NOMO-1 treated with DMSO at 0.1 percent for 48 hours (cell line): Measurements from ENCODE around the gene AP2A2.

ENCODE experiments used
- DNase-seq: peaks from one replicate; lab custom pipeline; 2025; ENCODE audit not compliant: unreplicated experiment; lab: John Stamatoyannopoulos, UW

Gene AP2A2

GRCh38 chr11:1026641-1027482, 101.2 kb downstream of the AP2A2 start:
- DNase-seq = no peak

DNA sequence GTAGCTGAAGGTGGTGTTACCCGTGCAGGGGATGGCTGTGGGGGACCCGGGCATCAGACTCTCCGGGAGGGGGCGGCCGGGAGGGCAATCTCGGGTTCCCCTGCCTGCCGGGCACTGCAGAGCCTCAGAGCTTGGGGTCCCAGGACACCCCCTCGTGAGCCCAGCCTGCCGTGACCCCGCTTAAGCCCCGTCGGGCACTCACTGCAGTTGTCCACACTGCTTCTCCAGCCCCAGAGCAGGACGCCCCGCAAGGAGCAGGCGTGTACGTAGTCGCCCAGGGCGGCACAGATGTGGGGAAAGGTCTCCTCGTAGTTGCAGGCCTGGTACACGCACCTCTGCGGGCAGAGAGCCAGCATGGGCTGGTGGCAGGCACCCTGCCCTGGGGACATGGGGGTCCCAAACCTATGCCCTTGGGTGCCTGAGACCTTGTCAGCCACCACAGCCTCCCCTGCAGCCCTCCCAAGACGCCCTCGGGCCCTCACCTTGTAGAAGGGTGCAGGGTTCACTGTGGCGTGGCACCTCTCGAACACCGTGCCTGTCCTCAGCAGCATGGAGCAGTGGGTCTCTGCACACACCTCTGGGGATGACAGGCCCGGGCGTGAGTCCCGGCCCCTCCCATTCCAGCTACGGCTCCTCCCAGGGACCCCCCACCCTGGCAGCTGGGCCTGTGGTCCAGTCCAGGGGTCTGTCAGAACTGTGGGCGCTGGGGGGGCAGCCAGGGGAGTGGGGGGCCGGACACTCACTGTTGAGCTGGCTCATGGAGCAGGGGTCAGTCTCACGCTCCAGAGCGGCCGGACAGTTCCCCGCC, 102.0 kb downstream of the AP2A2 start:
- DNase-seq = no peak

- no peak for DNase-seq
Observed at GRCh38 chr11:1028291-1028540, 102.5 kb downstream of the AP2A2 start.

GRCh38 chr11:1028616-1029015, 102.9 kb downstream of the AP2A2 start:
- no peak for DNase-seq

- DNase-seq = no peak
Observed at GRCh38 chr11:1029051-1029450, 103.4 kb downstream of the AP2A2 start.

DNA sequence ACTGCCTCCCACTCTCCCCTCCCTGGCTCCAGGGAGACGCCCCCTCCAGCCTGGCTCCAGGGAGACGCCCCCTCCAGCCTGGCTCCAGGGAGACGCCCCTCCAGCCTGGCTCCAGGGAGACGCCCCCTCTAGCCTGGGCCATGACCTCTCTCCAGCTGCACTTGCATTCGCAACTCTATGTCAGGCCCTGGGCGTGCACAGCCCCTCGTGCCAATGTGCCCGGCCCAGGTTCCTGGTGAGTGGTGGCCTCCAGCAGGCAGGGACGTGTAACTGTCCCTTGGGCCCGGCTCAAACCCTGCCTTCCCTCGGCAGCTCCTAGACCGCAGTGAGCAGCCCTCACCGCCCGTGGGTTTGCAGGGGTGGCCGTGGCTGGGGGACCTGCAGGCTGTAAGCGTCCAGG, 104.0 kb downstream of the AP2A2 start:
- no peak for DNase-seq

DNA sequence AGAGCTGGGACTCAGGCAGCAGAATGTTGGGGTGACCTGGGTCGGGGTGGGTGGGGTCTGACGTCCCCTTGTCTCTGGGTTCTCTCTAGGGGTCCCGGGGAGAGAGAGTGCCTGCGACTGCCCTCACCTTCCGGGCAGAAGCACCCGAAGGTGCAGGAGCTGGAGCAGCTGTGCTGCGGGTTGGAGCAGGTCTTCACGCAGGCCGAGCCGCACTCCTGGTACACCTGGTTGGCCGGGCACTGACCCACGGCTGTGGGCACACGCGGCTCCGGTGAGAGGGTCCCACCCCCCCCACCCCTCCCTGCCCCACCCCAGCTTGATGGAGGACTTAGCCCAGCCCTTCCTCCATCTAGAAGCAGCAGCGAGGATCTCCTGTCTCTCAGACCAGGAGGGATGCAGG, 104.4 kb downstream of the AP2A2 start:
- no peak for DNase-seq

GRCh38 chr11:1030556-1030955, 104.9 kb downstream of the AP2A2 start:
- DNase-seq = no peak

GRCh38 chr11:1031121-1031899, 105.6 kb downstream of the AP2A2 start:
- DNase-seq = no peak

DNA sequence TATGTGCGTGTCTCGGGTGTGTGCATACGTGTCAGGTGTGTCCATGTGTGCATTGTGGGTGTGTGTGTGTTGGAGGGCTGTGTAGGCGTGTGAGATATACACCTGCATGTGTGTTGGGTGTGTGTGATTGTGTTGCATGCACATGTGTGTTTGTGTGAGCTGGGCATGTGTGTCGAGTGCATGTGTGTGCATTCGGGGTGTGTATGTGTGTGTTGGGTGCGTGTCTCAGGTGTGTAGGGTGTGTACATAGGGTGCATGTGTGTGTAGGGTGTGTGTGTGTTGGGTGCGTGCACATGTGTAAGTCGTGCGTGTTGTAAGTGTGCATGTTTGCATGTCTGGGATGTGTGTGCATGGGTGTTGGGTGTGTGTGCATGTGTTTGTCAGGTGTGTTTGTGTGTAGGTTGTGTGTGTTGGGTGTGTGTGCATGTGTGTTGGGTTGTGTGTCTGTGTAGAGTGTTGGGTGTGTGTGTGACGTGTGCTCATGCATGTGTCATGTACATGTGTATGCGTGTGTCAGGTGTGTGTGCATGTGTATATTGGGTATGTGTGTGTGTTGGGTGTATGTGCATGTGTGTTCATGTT, 106.7 kb downstream of the AP2A2 start:
- no peak for DNase-seq

DNA sequence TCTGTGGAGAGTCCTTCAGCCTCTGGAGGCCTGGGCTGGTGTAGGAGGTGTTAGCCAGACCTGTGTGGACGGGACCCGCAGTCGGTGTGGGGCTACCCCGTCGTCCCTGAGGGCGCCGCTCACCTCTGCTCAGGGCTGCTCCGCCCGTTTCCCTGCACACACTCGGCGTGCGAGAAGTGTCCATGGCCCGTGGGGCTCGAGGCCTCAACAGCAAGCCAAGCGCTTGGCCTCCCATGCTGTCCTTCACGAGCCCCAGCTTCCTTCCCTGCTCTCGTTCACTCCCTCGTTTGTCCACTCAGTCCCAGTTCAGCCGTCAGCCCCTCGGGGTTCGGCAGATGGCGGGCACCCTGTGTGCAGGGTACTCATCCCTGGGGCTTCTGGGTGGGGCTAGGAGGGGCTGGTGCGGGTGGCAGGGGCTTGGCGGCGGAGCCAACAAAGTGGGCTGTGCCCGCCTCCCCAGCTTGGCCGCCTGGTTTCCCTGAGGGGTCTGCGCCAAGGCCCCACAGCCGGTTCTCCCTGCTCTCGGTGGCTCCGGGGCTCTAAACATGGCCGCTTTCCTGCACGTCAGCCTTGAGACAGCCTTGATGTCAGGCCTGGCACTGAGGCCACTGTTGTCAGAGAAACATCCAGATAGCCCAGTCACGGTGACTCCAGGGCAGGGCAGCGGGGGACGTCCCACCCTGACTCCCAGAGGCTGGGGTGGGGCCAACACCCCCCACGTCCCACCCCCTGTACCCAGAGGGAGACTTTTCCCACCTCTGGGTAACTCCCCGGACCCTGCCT, 107.5 kb downstream of the AP2A2 start:
- DNase-seq = no peak

DNA sequence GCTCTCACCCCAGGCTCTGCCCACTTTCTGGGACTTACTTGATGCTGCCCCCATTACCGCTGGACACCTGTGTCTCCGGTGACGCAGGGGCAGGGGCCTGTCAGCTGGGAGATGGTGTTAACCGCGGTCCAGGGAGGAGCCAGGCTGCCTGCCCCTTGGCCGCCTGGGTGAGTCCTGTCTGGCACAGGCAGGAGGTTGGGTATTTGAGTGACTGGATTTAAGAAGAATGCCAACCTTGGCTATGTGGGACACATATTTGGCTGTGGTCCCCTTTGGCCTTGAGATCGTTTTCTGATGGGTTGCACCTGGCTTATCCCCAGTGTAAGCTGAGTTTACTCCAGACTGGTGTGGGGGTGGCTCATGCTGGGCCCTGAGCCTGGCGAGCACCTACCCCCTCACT, 108.3 kb downstream of the AP2A2 start:
- DNase-seq = no peak

- no peak for DNase-seq
Observed at GRCh38 chr11:1034456-1035295, 109.0 kb downstream of the AP2A2 start.

GRCh38 chr11:1035577-1036283, 110.1 kb downstream of the AP2A2 start:
- DNase-seq = no peak

DNA sequence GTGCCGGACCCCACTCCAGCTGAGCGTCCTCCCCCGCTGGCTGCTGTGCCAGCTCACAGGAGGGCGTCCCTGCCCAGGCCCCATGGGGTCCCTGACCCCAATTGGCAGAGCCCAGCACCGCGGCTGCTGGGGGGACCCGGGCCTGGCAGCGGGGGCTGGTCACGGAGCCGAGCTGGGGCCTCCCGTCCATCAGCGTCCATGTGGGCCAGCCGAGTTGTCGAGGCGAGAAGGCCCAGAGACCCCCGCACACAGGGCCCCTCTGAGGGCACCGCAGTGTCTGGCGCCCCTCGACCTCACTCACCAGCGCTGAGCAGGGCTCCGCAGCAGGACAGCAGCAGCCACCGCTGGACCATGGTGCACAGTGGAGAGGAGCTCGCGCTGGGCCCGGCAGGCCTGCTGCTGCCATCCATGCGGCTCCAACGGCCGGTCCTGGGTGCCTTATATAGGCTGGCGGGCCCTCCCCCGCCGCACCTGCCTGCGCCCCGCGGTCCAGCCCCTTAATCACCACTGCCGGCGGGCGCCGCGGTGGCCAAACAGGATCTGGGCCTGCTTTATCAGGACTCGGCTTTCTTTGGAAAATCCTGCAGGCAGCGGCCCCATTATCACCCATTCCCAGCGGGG, 110.7 kb downstream of the AP2A2 start, which contains the start of gene MUC6:
Gene MUC6, minus strand, starts transcription at position 416 of the 621 bp plus-strand sequence. Its CDS starts 63 bp downstream, at position 353.
- DNase-seq = no peak

DNA sequence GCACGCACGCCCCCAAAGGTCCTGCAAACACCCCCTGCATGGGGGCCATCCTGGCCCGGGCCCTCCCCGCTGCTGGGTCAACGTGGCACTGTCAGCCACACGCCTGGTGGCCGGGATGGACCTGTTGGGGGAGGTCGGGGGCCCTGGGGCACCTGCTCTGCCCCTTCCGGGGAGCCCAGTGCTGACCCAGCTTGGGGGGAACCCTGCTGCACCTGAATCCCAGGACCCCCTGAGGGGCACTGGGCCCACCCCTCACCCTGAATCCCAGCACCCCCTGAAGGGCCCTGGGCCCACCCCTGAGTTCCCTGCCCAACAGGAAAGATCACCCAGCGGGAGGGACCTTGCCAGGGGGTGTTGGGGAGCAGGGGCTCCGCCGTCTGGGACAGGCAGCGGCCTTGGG, 111.3 kb downstream of the AP2A2 start:
- no peak for DNase-seq

DNA sequence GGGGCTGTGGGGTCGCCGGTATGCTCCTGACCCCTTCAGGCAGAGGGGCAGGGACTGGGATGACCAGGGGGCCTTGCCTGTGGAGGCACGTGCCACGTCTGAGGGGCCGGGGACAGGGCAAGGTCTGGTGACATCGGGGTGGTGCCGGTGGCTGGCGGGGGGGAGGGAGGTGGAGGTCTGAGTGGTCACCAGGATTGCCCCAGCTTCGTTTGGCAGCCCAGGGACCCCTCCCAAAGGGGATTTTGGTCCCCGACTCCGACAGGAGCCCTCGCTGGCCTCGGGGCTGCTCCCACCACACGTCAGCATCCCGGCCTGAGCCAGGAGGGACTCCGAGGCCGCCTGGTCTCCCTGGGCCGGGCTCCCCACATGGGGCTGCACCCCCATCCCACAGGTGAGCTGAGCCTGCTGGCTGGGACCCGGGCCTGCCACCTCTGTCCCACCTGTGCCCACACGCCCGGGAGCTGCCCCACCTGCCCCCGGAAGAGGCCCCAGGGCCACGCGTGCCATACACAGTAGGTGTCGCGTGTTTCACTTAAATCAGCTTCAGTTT, 111.9 kb downstream of the AP2A2 start:
- no peak for DNase-seq

DNA sequence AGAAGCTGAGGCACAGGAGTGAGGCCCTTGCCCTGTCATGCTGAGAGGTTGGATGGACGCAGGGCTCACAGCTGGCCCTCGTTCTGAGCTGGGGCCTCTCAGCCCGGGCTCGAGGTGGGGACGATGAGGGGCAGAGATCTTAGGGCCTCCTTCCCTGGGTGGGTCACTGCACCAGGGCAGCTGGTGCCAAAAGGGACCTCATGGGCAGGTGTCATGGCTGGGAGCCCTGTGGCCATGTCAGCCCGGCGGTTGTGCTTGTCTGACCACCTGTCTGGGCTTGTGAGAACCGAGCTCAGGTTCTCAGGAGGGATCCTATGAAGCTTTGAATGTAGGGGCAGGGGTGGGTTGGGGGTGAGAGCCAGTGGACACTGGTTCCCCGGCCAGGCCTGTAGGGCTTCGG, 112.7 kb downstream of the AP2A2 start:
- DNase-seq = no peak
